GM18511 (cell line): ENCODE measurements around the gene LNX2.

ENCODE experiments used
- ATAC-seq: cut with Tn5 transposase; IDR thresholded peaks from one replicate; pipeline ENCODE4 v1.9.1; 2021; ENCODE audit warnings: mild to moderate bottlenecking, moderate library complexity; ENCODE audit not compliant: unreplicated experiment

The LNX2 gene

DNA sequence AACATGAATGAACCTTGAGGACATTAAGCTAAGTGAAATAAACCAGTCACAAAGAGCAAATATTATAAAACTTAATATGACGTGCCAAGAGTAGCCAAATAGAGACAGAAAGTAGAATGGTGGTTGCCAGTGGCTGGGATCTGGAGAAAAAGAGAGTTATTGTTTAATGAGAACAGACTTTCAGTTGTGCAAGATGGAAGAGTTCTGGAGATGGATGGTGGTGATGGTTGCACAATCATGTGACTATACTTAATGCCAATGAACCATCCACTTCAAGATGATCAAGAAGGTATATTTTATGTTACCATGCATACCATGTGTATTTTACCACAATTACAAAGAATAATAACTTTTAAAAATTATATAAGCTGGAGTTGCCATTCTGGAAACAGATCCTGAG, 104.2 kb downstream of the LNX2 start:
- no peak for ATAC-seq

DNA sequence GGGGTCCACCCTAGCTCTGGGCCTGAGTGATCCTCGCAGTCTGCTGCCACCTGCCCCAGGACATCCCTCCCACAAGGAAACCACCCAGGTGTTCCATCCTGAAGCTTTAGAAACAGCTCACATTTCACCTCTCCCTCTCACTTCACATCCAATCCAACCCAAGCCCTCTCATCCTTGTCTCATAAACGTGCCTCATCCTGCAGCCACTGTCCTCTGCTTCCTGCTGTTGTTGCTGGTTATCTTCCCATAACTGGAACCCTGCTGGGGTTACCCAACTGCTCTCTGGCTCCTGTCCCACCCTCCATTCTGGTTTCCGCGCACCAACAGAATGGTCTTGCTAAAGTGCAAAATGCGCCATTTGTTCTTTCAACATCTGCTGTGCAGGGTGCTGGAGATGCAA, 110.2 kb downstream of the LNX2 start:
- no peak for ATAC-seq

DNA sequence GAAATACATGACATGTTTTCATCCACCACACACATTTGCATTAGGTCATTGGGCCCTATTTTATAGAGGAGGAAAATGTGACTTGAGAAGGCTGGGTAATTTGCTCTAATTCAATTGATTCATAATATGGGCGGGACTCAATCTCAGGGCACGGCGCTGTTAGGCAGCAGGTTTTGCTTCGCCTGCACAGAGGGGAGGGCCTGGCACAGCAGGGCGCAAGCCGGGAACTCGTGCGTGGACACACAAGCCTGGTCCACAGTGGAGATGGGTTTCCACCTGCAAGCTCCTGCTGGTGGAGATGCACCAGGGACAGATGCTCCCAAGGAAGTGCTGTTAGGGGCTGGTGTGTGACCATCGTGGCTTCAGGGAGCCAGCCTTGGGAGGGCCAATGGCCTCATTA, 111.5 kb downstream of the LNX2 start:
- no peak for ATAC-seq

DNA sequence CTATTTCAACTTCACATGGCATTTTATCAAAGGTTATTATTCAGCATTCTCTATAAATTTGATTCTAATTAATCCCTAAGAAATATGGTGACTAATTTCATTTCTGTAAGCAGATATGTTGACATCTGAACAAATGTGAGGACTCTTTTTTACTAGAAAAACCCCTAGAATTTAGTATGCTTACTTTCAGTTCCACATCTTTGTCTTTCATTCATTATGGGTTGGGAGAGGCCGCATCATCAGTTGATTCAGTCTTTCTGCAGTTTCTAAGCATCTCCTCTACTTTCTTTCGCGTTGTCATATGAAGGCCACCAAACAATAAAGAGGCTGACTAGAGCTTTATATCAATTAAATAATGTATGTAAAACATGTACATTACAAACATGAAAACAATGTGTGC, 114.5 kb downstream of the LNX2 start:
- ATAC-seq: no peak

DNA sequence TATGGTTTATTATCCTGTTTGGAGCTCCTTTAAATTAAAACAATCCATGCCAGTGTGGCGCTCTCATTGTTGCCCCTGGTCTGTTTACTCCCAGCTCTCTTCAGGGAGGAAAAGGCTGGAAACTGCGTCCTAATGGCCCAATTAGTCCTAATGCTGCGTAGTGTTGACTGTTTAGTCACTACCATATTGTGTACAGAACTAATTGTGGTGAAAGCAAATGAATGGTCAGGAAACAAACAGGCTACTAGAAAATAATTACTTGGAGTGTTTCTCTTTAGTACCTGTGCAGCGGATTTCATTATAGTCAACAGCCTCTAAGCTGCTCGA, 115.5 kb downstream of the LNX2 start:
- no peak for ATAC-seq

DNA sequence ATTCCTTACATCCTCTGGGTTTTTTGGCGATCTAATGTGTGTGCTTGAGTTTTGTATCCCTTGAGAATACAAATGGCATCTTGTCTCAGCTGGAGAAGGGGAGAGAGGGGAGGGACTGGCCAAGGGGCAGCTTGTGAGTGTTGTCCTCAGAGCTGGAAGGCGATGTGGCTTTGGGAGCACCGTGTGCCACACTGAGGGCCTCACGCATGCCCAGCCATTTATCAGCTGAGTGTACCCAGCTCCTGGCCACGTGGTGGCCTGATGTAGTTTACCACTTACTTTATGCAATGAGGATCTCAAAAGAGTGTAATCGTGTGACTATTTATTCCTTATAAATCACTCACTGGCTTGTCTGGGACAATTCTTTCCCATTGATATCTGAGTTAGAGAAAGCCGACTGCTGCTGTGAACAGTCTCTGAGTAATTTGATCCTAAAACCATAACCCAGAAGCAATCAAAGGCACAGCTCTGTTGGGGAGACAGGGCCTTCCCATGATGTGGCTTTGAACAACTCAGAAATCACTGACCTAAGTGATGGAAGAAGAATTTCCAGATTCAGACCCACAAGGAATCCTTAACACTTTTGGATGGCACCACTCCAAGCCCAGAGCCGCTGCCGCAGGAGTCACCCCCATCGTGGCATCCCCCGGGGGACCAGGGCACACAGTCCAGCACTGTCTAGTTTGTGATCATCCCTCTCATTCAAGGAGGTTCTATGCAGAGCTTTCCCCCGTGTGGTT, 116.0 kb downstream of the LNX2 start:
- ATAC-seq: no peak

DNA sequence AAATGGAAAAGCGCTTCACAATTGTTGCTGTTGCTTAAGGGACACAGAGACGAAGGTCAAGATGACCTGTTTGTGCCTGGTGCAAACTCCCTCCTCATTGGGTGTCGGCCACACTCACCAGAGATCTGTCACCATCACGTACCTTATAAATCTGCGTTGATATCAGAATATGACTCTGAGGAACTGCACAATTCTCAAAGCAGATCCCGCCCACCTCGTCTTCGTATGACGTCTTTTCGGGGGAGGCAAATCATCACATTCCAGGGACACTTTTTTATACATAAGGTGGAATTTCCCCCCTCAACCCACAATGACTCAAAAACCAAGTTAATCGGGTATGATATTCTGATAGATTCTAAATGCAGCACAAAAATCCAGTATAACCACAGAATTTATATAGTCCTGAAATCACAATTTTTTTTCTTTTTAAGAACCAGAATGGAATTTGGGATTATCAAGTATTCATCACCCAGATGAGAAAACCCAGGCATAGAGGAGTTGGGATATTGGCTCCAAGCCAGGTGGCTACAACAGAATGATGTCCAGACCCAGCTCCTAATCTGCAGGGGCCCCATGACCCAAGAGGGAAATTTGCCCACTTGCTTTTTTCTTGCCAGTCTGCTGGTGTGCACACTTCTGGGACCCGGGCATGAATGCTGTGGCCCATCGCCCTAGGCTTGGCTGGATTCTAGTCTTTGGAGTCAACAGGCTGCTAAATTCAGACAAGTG, 119.4 kb downstream of the LNX2 start:
- no peak for ATAC-seq

DNA sequence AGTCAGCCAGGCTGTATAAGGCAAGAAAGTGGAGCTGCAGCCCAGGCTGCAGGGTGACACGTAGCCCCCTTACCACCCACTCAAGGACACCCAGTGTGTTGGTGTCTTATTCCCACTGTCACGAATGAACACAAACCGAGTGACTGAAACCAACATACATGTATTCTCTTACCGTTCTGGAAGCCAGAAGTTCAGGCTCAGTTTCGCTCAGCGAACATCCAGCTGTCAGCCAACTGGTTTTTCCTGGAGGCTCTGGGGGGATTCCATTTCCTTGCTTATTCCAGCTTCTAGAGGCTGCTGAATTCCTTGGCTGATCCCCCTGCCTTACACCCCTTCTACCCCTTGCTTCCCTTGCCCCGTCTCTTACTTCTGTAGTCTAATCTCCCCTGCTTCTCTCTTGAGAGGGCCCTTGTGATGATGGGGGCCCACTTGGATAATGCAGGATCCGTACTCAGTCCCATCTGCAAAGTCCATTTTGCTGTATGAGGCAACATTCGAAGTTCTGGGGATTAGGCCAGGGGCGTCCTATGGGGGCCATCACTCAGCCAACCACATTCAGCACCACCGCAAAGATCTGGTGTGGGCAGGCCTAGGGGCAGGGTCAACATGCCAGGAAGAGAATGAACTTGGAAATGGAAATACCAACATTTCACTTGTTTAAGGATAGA, 122.6 kb downstream of the LNX2 start:
- ATAC-seq: no peak

DNA sequence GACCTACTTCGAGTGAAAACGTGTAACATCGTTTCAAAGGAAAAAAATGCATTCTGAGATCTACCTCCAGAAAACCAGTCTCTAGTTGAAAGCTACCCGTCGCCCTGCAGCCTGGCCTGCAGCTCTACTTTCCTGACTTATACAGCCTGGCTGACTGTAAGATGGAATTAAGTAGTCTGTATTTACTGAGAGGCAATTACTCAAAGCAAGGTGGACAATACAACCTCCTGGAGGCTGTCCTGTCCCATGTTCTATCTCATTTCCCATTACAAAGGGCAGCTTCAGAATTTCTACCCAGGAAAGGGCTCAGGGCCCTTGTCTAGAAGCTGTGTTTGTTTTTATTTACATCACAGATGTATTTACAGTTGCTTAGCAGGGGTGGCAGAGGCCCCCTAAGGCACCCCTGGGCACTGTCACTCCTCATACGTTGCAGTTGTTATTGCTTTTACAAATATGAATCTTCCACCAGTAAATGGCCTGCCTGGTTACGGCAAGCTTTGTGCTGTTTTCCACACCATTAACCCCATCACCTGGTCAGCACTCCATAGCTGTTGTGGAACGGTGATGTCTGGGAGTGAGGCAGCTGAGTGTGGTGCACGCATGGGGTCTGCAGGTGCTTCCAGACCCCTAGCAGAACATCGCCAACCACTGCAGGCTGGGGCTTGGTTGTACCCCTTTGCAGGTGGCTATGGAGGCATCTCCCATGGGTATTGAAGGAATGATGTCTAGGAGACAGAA, 123.6 kb downstream of the LNX2 start:
- ATAC-seq: no peak

DNA sequence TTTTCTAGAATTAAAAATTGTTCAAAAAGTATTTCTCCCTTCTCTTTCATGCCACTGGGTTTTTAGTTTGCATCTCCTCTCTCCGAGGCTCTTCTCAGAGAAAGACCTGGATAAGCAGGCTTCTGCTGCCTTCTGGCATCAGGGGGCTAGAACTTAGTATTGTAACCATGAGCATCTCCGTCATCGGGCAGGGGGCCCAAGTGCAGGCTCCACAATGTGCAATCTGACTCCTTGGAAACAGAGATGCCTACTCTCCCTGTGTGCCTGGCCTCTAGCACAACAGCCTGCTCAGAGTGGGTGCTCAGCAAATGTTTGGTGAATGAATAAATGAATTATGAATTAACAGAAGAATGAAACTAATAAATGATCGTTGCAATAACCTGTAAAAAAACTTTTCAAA, 124.3 kb downstream of the LNX2 start:
- no peak for ATAC-seq
